ENCODE results near the gene SSNA1.
A peak's percentile ranks its signal among the peaks of the same experiment; 100 is the strongest.

The SSNA1 gene

GRCh38 chr9:137168573-137168903, 19.9 kb upstream of the SSNA1 start:
- DNase-seq (ENCODE audit: low spot score), result no peak

- no peak for DNase-seq (ENCODE audit: low spot score)
Observed at GRCh38 chr9:137168904-137169856, 19.3 kb upstream of the SSNA1 start.

DNA sequence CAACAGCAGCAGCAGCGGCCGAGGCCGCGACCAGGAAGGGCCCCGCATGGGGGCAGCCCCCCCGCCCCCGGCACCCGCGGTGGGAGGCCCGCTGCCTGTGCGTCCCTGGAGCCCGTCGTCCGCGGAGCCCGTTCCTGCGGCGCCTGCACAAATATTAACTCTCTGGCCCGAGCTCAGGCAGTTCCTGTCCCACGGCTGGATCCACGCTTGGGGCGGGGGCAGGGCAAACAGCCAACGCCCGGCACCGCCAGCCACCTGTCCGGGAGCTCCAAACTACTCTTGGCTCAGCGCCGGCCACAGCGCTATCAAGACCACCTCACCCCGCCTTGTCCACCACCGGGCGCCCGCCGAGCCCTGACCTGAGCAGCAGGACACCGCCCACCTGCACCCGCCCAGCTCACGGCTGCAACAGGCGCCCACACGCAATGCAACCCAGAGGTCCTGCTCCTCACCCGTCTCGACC, 18.5 kb upstream of the SSNA1 start, which contains the start of gene LRRC26:
LRRC26 (minus strand) TSS at position 156 of the 463 bp plus-strand sequence; CDS start at position 48, 108 bp downstream.
- no peak for DNase-seq (ENCODE audit: low spot score)

- no peak for DNase-seq (ENCODE audit: low spot score)
Observed at GRCh38 chr9:137170486-137171148, 17.9 kb upstream of the SSNA1 start.

DNA sequence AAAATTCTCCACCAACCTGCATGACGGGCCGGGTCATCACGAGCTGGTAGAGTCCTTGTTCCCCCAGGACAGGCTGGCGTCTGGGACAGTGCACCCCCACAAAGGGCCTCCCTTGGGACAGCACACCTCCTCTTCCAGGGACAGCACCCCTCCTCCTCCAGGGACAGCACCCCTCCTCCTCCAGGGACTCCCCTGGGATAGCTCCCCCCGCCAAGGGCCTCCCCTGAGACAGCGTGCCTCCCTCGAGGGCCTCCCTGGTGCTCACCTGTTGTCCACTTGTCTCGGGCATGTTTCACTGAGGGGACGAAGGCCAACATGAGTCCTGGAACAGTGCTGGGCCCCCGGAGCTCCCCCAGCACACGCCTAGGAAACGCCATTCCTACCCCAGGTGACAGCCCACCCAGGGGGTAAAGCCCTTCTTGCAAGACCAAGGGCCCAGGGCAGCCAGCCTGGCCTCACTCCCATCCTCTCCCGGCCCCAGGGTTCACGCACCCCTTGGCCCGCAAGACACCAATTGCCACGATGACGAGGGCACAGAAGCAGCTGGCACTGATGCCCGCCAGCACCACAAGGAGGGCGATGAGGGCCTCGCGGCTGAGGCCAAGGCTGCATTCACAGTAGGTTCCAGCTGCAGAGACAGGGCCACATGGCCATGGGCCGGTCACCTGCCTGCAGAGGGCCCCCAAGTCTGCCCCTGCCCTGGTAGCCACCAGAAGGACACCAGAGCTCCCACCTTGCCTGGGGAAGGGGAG, 17.2 kb upstream of the SSNA1 start:
- DNase-seq (ENCODE audit: low spot score), result no peak

GRCh38 chr9:137172901-137173795, 15.3 kb upstream of the SSNA1 start:
- no peak for DNase-seq (ENCODE audit: low spot score)

- DNase-seq (ENCODE audit: low spot score), result no peak
Observed at GRCh38 chr9:137173796-137174664, 14.4 kb upstream of the SSNA1 start.

GRCh38 chr9:137174722-137175293, 13.7 kb upstream of the SSNA1 start:
- no peak for DNase-seq (ENCODE audit: low spot score)

GRCh38 chr9:137175345-137175961, 13.0 kb upstream of the SSNA1 start:
- DNase-seq (ENCODE audit: low spot score), result no peak

DNA sequence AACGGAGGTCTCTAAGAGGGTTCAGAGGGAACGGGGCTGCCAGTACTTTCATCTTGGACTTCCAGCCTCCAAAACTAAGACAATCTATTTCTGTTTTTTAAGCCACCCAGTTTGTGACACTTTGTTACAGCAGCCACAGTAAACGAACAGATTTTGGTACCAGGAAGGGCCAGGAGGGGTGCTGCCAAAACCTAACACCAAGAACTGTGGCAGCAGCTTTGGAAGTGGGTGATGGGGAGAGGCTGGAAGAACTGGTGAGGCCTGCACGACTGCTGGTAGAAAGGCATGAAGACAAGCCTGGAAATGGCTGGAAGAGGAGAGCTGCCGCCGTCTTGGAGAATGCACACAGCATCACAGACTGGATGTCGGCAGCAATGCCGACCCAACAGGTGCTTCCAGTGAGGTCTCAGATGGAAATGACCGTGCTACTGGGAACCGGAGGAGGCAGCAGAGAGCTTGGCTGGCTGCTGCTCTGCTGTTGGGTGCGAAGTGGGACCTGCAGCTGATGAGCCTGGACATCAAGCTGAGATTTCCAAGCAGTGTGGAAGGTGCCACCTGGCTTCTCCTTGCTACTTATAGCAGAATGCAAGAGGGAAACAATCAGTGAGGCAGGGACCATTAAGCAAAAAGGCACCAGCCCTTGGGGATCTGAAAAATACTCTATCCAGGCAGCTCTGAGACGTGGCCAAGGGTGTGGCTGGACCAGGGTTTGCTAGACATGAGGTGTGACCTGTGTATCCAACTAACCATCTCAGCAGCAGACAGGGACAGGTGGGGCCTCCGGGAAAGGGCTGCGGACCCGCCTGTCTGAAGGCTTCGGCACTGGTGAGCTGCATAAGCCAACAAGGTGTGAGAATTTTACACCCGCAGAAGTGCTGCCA, 11.9 kb upstream of the SSNA1 start:
- DNase-seq (ENCODE audit: low spot score), result peak; percentile 51

DNA sequence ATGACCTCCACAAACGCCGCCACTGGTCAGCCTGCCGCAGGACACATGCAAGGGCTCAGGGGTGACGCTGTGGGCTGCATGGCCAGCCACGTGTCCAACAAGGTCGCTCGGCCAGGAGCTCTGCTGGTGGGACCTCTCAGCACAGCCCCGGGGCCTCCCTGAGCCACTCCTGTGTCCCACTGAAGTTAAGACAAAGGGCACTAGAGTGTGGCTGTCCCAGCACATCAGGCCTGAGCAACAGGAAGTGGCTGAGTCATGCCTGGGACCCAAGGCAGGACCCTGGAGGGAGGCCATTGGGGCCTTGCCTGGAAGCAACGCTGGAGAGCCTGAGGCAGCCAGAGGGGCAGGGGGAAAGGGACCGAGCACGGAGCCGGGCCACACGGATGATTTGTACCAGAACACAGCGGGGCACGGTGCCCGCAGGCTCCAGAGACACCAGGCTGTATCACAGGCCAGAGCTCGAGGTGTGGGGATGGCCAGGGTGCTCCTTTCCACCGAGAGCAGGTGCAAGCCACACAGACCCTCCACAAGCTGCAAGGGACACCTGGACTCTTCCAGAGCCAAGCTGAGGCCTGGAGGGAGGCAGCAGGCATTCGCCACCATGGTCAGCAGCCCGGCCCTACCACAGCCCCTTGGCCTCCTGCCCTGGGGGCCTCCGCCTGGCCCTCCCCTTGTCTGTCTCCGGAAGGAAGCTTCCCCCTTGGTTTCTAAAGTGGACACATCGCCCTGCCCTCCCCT, 10.1 kb upstream of the SSNA1 start:
- DNase-seq (ENCODE audit: low spot score), result no peak

- DNase-seq (ENCODE audit: low spot score), result no peak
Observed at GRCh38 chr9:137178939-137179630, 9.4 kb upstream of the SSNA1 start.

DNA sequence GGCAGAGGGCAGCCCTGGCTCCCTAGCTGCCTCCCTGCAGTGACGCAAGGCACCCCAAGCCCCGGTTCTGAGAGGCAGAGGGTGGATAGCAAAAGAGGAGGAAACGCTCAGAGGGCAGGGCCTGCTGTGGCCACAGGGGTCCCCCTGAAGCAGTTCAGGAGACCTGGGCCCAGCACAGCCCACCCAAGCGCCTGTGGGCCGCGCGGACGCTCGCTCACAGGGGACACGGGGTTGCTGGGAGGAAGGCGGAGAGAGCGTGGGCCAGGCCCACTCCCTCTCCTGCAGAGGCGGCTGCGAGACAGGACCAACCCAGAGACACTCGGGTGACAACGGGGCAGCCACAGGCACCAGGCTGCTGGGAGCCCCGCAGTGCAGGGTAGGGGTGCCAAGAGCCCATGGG, 8.7 kb upstream of the SSNA1 start:
- DNase-seq (ENCODE audit: low spot score), result no peak

DNA sequence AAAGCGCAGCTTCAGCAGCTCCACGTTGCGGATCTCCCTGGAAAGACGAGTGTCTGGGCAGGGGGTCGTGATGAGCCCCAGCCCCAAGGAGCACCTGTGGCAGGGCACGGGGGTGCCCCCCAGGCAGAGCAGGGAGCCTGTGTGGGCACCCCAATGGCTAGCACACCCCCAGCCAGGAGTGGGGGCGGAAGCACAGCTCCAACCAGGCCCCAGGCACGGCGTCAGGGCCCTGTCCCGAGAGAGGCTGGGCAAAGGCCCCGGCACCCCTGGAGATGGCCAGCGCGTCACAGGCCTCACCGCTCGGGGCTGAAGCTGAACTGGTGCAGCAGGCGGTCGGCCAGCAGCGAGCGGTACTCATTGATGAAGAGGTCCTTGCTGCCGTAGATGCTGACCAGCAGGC, 8.0 kb upstream of the SSNA1 start:
- no peak for DNase-seq (ENCODE audit: low spot score)

GRCh38 chr9:137181680-137182079, 6.8 kb upstream of the SSNA1 start:
- DNase-seq (ENCODE audit: low spot score), result no peak

DNA sequence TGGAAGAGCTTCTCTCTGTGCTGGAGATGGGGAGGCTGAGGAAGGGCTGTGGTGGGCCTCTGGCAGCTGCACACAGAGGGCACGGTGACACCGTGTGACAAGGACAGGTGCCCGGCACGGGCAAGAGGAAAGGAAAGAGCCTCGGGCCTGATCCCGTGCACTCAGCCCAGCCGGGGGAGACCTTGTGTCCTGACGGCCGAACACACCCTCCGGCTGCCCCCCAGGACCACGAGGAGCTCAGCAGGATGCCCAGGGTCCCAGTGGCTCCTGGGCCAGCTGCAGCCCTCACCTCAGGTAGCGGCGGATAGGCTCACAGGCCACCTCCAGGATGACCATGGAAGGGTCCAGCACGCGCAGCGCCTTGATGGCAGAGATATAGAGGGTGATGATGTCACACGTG, 5.6 kb upstream of the SSNA1 start:
- no peak for DNase-seq (ENCODE audit: low spot score)

GRCh38 chr9:137183980-137184595, 4.4 kb upstream of the SSNA1 start:
- no peak for DNase-seq (ENCODE audit: low spot score)
